ENCODE data around the gene TMEM82. TPM values are rescaled to one million over a fixed set of nuclear protein-coding genes. Genes with fewer than 3 reads are reported as not detected.

Gene TMEM82
- total and polyA plus RNA-seq, 2 of the 13 experiments (the other 11 are each of a cell fraction or from before 2014, with no cell fraction given) = 0.24 to 0.97 TPM

DNA sequence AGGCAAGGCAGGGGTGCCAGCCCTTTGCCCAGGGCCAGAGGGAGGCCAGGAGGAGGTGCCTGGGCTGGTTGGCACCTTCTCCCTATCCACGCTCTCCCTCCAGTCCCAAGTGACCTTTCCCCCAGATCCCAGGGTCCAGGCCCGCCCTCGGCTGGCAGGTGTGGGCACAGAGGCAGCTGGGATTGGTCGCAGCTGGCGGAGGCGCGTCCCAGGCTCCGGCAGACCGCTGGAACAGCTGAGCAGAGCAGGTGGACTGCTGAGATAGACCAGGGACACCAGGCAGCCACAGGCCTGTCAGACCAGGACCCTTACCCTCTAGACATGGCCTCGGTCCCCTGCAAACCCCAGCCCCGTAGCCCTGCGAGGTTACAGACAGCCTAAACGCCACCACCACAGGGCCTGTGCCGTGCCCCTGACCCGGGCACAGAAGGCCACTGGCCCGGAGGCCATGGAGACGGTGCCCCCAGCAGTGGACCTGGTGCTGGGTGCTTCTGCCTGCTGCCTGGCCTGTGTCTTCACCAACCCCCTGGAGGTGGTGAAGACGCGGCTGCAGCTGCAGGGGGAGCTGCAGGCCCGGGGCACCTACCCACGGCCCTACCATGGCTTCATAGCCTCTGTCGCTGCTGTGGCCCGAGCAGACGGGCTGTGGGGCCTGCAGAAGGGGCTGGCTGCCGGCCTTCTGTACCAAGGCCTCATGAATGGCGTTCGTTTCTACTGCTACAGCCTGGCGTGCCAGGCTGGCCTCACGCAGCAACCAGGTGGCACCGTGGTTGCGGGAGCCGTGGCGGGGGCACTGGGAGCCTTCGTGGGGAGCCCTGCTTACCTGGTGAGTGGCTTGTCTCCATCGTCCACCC lies 6.0 kb upstream of the TMEM82 start, which contains the start of gene SLC25A34 (continued):
- TF ChIP-seq ZBTB4 (CRISPR knock-in tag; IDR thresholded peaks at IDR 0.05; ENCODE audit: borderline replicate concordance) (no peak), ZNF850 (CRISPR knock-in tag; conservative IDR thresholded peaks at IDR 0.05) (no peak), PAXIP1 (CRISPR knock-in tag; conservative IDR thresholded peaks at IDR 0.05) (no peak), KAT7 (CRISPR knock-in tag; IDR thresholded peaks at IDR 0.05; ENCODE audit: borderline replicate concordance) (0 out of 2 replicates have a peak, but pooled peaks have one; percentile 20), RBM39 (IDR thresholded peaks at IDR 0.05; ENCODE audit: low read depth, low read length, poor library complexity, severe bottlenecking) (no peak), RORA (CRISPR knock-in tag; IDR thresholded peaks at IDR 0.05) (no peak), ZNF121 (CRISPR knock-in tag; IDR thresholded peaks at IDR 0.05) (no peak), ZNF660 (CRISPR knock-in tag; IDR thresholded peaks at IDR 0.05; ENCODE audit: borderline replicate concordance, low read depth) (no peak), ZBTB34 (CRISPR knock-in tag; IDR thresholded peaks at IDR 0.05) (no peak)
- TF ChIP-seq, protein P1, sequence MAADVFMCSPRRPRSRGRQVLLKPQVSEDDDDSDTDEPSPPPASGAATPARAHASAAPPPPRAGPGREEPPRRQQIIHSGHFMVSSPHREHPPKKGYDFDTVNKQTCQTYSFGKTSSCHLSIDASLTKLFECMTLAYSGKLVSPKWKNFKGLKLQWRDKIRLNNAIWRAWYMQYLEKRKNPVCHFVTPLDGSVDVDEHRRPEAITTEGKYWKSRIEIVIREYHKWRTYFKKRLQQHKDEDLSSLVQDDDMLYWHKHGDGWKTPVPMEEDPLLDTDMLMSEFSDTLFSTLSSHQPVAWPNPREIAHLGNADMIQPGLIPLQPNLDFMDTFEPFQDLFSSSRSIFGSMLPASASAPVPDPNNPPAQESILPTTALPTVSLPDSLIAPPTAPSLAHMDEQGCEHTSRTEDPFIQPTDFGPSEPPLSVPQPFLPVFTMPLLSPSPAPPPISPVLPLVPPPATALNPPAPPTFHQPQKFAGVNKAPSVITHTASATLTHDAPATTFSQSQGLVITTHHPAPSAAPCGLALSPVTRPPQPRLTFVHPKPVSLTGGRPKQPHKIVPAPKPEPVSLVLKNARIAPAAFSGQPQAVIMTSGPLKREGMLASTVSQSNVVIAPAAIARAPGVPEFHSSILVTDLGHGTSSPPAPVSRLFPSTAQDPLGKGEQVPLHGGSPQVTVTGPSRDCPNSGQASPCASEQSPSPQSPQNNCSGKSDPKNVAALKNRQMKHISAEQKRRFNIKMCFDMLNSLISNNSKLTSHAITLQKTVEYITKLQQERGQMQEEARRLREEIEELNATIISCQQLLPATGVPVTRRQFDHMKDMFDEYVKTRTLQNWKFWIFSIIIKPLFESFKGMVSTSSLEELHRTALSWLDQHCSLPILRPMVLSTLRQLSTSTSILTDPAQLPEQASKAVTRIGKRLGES (CRISPR knock-in tag; IDR thresholded peaks at IDR 0.05; ENCODE audit: borderline replicate concordance) = no peak
- TF ChIP-seq, protein P2, sequence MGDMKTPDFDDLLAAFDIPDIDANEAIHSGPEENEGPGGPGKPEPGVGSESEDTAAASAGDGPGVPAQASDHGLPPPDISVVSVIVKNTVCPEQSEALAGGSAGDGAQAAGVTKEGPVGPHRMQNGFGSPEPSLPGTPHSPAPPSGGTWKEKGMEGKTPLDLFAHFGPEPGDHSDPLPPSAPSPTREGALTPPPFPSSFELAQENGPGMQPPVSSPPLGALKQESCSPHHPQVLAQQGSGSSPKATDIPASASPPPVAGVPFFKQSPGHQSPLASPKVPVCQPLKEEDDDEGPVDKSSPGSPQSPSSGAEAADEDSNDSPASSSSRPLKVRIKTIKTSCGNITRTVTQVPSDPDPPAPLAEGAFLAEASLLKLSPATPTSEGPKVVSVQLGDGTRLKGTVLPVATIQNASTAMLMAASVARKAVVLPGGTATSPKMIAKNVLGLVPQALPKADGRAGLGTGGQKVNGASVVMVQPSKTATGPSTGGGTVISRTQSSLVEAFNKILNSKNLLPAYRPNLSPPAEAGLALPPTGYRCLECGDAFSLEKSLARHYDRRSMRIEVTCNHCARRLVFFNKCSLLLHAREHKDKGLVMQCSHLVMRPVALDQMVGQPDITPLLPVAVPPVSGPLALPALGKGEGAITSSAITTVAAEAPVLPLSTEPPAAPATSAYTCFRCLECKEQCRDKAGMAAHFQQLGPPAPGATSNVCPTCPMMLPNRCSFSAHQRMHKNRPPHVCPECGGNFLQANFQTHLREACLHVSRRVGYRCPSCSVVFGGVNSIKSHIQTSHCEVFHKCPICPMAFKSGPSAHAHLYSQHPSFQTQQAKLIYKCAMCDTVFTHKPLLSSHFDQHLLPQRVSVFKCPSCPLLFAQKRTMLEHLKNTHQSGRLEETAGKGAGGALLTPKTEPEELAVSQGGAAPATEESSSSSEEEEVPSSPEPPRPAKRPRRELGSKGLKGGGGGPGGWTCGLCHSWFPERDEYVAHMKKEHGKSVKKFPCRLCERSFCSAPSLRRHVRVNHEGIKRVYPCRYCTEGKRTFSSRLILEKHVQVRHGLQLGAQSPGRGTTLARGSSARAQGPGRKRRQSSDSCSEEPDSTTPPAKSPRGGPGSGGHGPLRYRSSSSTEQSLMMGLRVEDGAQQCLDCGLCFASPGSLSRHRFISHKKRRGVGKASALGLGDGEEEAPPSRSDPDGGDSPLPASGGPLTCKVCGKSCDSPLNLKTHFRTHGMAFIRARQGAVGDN (CRISPR knock-in tag; IDR thresholded peaks at IDR 0.05) = peak; percentile 59
